HG02798 (cell line): ENCODE data around the gene PZP.
"Not testable (repeated sequence)": the region's sequence is repeated elsewhere in the genome, so short reads cannot be mapped to it uniquely, and the experiment has no call there.

ENCODE experiments used
- ATAC-seq: cut with Tn5 transposase; IDR thresholded peaks from one replicate; pipeline ENCODE4 v1.9.1; 2021; ENCODE audit warnings: mild to moderate bottlenecking; ENCODE audit not compliant: unreplicated experiment, poor library complexity

The PZP gene

DNA sequence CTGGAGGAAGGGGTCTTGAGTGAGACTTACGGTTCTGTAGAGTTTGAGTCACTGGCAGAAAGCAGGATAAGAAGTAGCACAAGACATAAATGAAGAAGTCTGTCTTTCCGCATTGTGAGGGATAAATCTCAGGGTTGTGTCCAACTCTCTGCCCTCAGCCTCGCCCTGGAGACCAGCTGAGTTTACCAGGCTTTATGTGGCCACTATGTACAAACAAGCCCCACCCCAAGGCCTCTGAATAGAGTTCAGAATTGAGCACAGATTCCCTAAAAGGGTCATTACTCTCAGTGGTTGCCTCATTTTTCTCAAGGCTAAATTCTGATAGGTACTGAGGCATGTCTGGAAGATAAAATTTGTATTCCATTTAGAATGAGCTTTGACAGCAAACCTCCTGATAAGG lies at the start of gene PZP:
TSS of gene PZP (minus strand) at position 167 of the 400 bp plus-strand sequence. CDS start at position 113, 54 bp downstream.
- no peak for ATAC-seq

DNA sequence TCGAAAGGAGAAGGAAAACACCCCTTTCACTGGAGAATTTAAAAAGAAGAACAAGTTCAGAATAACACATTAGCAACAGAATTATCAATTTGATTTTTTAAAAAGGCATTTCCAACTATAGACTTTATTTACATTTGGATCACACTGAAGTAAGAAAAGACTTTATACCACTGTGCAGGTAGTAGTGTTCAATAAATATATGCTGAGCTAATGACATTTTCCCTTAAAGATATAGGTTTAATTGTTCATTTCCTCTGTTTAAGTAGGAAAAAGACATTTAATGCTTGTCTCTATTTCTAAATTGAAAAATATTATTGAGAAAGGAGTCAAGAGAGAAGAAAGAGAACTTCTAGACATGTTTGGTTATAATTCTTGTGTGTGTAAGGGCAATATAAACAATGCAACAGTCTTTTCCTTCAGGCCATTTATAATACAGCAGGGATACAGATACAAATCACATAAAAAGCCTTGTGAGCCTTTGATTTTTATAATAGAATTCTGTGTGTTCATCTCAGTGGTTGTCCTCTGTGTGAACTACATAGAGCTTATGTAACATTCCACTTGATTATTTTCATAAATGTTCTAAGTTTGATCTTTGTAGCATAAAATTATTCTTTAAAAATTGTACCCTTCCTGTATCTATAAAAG lies 48.7 kb upstream of the PZP start:
- no peak for ATAC-seq

DNA sequence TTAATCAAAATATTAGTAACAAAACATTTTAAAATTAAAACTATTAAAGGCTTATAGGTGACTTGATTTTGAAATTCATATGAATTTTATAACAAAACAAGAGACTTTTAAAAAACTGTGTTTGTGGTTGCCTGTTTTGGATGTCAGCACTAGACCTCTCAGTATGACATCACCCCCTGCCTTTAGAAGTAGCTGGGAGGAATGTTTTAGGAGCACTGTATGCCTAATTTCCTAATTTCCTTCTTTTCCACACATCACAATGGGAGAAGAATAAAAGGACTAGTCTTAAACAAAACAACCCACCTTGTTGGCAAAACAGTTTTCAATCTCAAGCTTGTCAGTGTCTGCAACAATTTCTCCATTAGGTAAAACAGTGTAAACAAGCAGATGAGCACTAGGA lies 48.1 kb upstream of the PZP start:
- no peak for ATAC-seq

DNA sequence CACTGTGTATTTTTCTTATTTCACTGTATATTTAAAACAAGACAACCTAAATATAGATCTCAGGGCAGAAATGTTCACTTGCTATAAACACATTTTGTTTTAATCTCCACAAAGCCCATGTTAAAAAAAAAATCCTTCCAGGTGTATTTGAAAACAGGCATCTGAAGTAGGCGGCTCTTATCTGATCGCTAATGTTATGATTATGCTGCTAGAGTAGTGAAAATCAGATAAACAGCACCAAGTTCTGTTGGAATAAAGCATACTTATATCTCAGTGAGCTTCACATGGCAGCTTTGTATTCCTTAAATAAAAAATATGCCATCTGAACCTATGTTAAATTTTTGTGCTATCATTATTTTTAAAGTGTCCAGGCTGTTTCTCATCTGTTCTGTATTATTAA lies 47.6 kb upstream of the PZP start:
- ATAC-seq, result no peak

DNA sequence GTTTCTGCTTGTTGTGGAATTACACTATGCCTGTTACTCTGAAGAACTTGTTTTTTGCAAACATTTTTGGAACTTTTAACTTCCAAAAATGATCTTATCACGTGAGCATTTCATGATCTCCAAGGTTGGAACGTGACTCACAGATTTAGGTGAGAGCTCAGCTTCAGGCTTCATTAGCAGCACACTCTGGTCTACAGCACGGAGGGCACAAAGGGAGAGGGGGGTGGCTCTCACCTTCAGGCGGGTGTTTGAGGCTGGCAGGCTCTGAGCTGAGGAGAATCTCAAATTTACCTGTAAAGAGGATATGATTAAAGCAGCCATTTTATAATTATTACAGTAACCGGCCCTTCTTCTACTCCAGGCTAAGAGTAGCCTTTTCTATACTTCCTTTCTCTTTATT lies 45.3 kb upstream of the PZP start:
- no peak for ATAC-seq

DNA sequence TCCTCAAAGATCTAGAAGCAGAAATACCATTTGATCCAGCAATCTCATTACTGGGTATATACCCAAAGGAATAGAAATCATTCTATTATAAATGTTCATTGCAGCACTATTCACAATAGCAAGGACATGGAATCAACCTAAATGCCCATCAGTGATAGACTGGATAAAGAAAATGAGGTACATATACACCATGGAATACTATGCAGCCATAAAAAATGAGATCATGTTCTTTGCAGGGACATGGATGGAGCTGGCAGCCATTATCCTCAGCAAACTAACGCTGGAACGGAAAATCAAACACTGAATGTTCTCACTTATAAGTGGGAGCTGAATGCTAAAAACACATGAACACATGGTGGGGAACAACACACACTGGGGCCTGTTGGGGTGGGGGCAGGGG lies 44.6 kb upstream of the PZP start:
- not testable (repeated sequence) for ATAC-seq

DNA sequence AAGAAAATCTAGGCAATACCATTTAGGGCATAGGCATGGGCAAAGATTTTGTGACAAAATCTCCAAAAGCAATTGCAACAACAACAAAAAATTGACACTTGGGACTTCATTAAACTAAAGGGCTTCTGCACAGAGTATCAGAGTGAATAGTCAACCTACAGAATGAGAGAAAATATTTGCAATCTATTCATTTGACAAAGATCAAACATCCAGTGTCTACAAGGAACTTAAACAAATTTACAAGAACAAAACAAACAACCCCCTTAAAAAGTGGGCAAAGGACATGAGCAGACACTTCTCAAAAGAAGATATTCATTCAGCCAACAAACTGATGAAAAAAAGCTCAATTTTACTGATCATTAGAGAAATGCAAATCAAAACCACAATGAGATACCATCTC lies 44.1 kb upstream of the PZP start:
- ATAC-seq, result no peak

- no peak for ATAC-seq
These were observed 40.2 kb upstream of the PZP start for GRCh38 chr12:9248435-9248834.

DNA sequence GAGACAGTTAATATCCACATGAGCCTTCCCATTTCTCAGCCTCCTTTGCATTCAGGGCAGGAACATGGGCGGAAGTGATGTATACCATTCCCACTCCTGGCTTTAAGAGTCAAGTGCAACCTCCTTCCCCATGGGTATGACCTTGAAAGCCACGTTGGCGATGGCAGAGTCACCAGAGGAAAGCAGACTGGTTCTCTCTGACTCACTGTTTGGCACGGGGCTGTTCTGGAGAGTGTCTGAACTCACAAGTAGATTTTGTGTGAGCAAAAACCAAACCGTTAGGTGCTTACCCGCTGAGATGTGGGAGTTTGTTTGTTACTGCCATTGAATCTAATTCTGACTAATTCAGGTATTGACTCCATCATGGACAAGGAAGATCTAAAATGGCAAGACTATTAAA lies 36.7 kb upstream of the PZP start:
- peak; percentile 79 for ATAC-seq

- ATAC-seq, result no peak
These were observed 35.9 kb upstream of the PZP start for GRCh38 chr12:9243999-9244649.

GRCh38 chr12:9241301-9241700 lies 33.1 kb upstream of the PZP start:
- no peak for ATAC-seq

- ATAC-seq, result no peak
These were observed 32.6 kb upstream of the PZP start for GRCh38 chr12:9240776-9241175.

GRCh38 chr12:9240004-9240635 lies 31.9 kb upstream of the PZP start:
- not testable (repeated sequence) for ATAC-seq

DNA sequence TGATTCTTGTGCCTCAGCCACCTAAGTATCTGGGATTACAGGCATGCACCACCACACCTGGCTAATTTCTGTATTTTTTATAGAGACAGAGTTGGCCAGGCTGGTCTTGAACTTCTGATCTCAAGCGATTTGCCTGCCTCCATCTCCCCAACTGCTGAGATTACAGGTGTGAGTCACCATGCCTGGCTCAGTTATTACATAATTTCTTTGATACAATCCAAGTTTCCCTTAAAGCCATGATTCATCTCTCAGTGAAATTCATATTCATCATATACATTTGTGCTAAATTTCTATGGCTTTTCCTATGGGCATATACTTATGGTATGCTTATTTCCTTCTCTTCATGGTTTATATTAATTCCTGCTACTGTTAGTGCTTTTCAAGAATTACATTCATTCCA lies 29.1 kb upstream of the PZP start:
- ATAC-seq, result no peak

GRCh38 chr12:9235519-9235918 lies 27.3 kb upstream of the PZP start:
- ATAC-seq, result no peak

GRCh38 chr12:9227950-9228349 lies 19.8 kb upstream of the PZP start:
- ATAC-seq, result no peak

GRCh38 chr12:9223830-9224229 lies 15.6 kb upstream of the PZP start:
- ATAC-seq, result no peak

- no peak for ATAC-seq
These were observed 13.3 kb upstream of the PZP start for GRCh38 chr12:9221483-9221882.

DNA sequence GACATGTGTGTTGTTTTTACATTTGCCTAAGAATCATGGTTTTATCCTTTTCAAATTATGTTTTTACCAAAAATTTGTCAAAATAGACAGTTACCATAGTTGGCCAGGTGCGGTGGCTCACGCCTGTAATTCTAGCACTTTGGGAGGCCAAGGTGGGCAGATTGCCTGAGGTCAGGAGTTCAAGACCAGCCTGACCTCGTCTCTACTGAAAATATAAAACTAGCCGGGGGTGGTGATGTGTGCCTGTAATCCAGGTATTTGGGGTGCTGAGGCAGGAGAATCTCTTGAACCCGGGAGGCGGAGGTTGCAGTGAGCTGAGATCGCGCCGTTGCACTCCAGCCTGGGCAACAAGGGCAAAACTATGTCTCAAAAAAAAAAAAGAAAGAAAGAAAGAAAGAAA lies 12.8 kb upstream of the PZP start:
- ATAC-seq, result not testable (repeated sequence)

GRCh38 chr12:9214534-9214933 lies 6.3 kb upstream of the PZP start:
- no peak for ATAC-seq

GRCh38 chr12:9211687-9212086 lies 3.5 kb upstream of the PZP start:
- no peak for ATAC-seq

- no peak for ATAC-seq
These were observed 3.8 kb downstream of the PZP start for GRCh38 chr12:9204380-9204779.
